GM18907 (cell line): Measurements from ENCODE around the gene CLEC2A.
"Not testable (repeated sequence)": the region's sequence is repeated elsewhere in the genome, so short reads cannot be mapped to it uniquely, and the experiment has no call there.

Source experiments
- ATAC-seq: cut with Tn5 transposase; IDR thresholded peaks from one replicate; pipeline ENCODE4 v1.9.1; 2021; ENCODE audit warnings: mild to moderate bottlenecking, moderate library complexity; ENCODE audit not compliant: unreplicated experiment

CLEC2A gene, protein sequence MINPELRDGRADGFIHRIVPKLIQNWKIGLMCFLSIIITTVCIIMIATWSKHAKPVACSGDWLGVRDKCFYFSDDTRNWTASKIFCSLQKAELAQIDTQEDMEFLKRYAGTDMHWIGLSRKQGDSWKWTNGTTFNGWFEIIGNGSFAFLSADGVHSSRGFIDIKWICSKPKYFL

DNA sequence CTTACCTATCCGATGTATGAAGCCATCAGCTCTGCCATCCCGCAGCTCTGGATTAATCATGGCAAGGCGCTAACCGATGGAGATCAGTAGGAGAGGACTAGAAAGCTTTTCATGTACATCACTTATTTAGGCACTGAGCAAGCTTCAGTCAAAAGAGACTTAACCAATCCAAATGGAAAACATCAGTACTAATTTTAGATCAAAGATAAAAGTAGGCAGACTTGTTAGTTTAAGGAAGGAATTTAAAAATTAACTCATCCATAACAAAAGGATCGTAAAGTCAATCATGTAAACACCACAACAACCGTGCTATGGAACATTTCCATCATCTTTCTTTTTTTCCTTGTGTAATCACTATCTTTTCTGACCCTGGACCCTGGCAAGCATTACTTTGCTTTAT, at the start of gene CLEC2A:
TSS of gene CLEC2A (minus strand) at position 101 of the 400 bp plus-strand sequence. CDS start at position 60, 41 bp downstream.
- ATAC-seq, result no peak

DNA sequence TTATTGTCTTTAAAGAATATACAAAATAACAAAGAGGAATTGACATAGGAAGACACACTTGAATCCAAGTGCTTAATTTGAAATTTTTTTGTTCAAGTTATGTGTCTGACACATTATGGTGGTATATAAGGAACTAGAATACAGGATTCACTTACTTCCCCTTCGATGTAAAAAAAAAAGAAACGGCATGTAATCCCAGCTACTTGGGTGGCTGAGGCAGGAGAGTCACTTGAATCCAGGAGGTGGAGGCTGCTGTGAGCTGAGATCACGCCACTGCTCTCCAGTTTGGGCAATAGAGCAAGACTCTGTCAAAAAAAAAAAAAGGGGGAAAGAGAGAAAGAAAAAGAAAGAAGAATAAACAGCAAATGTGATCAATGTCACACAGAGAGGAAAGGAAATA, 48.0 kb upstream of the CLEC2A start:
- no peak for ATAC-seq

GRCh38 chr12:9977916-9978315, 45.7 kb upstream of the CLEC2A start:
- no peak for ATAC-seq

GRCh38 chr12:9976626-9977025, 44.5 kb upstream of the CLEC2A start:
- ATAC-seq, result not testable (repeated sequence)

- no peak for ATAC-seq
Observed at GRCh38 chr12:9975614-9976013, 43.4 kb upstream of the CLEC2A start.

GRCh38 chr12:9974731-9975130, 42.6 kb upstream of the CLEC2A start:
- ATAC-seq, result not testable (repeated sequence)

- no peak for ATAC-seq
Observed at GRCh38 chr12:9973949-9974348, 41.8 kb upstream of the CLEC2A start.

- ATAC-seq, result no peak
Observed at GRCh38 chr12:9971181-9971580, 39.0 kb upstream of the CLEC2A start, which contains the start of gene CLEC12A. CLEC12A (plus strand) TSS chr12:9971409; CDS start chr12:9971597, 188 bp downstream.

DNA sequence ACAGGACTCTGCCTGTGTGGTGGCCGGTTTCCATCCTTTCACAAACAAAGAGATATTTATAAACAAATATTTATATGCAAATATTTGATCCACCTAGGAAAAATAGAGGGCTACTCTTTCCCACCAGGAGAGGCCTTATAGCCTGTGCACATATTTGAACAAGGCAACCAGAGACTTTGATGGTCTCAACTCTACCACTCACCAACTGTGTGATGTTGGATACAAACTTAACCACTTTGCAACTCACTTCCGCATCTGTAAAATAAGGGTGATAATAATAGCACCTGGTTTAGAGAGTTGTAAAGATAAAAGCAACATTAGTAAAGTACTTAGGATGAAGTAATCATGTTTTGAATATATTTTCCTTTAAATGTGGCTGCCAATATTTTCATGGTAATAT, 37.5 kb upstream of the CLEC2A start:
- no peak for ATAC-seq

- ATAC-seq, result no peak
Observed at GRCh38 chr12:9961901-9962300, 29.7 kb upstream of the CLEC2A start.

DNA sequence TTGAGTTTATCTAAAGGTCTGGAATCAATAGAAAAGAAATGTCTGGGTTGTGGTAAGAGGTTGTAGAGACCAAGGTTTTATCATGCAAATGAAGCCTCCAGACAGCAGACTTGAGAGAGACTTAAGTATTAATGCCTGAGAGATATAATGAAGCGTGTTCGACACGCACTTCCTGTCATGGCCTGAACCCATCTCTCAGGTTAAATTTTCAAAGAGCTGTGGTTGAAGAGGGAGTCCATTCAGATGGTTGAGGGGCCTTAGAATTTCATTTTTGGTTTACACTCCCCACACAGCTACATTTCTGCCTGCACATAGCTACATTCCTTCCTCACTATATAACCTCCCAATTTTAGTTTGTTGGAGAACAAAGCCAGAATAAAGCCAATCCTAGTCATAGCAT, 28.9 kb upstream of the CLEC2A start:
- ATAC-seq, result peak; percentile 89

DNA sequence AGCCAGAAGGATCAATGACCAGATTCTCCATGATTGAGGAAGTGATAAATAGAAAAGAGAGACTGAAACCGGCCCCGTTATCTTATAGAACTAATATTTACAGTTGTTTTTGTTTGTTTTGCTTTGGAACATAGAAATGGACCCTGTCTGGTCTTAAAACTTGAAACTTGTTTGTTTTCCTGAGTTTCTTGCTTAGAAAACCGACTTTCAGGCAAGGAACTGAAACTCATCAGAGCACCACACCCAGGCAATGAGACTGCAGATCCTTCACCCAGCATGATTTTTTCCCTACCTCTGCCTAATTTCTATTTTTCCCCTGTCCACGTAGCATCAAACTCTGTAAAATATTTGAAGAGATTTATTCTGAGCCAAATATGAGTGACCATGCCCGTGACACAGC, 28.4 kb upstream of the CLEC2A start:
- ATAC-seq, result peak; percentile 15

GRCh38 chr12:9957834-9958233, 25.7 kb upstream of the CLEC2A start:
- no peak for ATAC-seq

- ATAC-seq, result not testable (repeated sequence)
Observed at GRCh38 chr12:9952954-9953729, 21.0 kb upstream of the CLEC2A start.

GRCh38 chr12:9951026-9951675, 19.0 kb upstream of the CLEC2A start:
- peak; percentile 57 for ATAC-seq

- ATAC-seq, result peak; percentile 92
Observed at GRCh38 chr12:9948606-9949296, 16.6 kb upstream of the CLEC2A start.

DNA sequence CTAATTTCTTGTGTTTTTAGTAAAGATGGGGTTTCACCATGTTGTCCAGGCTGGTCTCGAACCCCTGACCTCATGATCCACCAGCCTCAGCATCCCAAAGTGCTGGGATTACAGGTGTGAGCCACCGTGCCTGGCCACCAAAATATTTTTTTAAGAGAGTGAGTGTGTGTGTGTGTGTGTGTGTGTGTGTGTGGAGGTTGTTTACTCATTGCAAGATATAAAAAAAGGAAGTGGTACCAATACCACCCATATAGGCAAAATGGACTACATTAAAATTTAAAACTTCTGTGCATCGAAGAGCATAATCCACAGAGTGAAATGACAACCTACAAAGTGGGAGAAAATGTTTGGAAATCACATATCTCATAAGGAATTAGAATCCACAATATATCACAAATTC, 15.5 kb upstream of the CLEC2A start:
- no peak for ATAC-seq

- ATAC-seq, result no peak
Observed at GRCh38 chr12:9944391-9944790, 12.2 kb upstream of the CLEC2A start.

GRCh38 chr12:9943240-9943639, 11.1 kb upstream of the CLEC2A start:
- no peak for ATAC-seq

- no peak for ATAC-seq
Observed at GRCh38 chr12:9941838-9942237, 9.7 kb upstream of the CLEC2A start.

DNA sequence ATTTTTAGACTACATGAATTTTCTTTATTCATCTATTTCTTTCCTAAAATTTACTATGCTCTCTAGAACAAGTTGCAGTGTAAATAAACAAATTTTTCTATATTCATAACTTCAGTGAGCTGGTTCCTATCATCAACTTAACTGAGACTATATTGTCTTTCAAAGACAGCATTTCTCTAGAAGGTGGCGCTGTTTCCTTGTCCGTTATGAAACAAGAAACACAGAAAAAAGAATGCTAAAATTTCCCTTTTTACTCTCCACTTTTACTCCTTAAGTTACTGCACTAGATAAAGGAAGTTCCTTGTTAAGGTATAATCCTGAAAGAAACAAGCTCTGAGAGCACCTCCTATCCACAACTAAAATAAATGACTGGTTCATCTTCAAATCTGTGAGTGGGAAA, 8.2 kb upstream of the CLEC2A start:
- ATAC-seq, result no peak
